ENCODE measurements around the gene INO80E. TPM values are rescaled to one million over a fixed set of nuclear protein-coding genes. Genes with fewer than 3 reads are reported as not detected.

INO80E gene
- total RNA-seq, 1 donor from 2014 or later, result 71.4 TPM

GRCh38 chr16:29975811-29976511 lies 20.1 kb upstream of the INO80E start:
- Mint-ChIP-seq H3K9me3 (ENCODE audit: unreplicated experiment) (peaks cover 18% of the 10 kb centered on the region), H3K4me1 (ENCODE audit: low read depth, unreplicated experiment) (peaks cover 25% of the 10 kb centered on the region), H3K27ac (ENCODE audit: unreplicated experiment) (peak overlapping the region; percentile 83), H3K36me3 (ENCODE audit: unreplicated experiment) (peaks cover 4% of the 10 kb centered on the region), H3K27me3 (ENCODE audit: unreplicated experiment) (peaks cover 7% of the 10 kb centered on the region), H3K4me3 (ENCODE audit: unreplicated experiment) (peak overlapping the region; percentile 94)
- TF ChIP-seq CTCF (IDR thresholded peaks at IDR 0.05; ENCODE audit: partially characterized antibody, unreplicated experiment), result no peak
- DNase-seq, result no peak

GRCh38 chr16:29977063-29977825 lies 18.8 kb upstream of the INO80E start:
- no peak for DNase-seq
- Mint-ChIP-seq H3K27me3 (ENCODE audit: unreplicated experiment) (peaks cover 7% of the 10 kb centered on the region), H3K4me1 (ENCODE audit: low read depth, unreplicated experiment) (peaks cover 25% of the 10 kb centered on the region), H3K4me3 (ENCODE audit: unreplicated experiment) (peak overlapping the region; percentile 57), H3K9me3 (ENCODE audit: unreplicated experiment) (peaks cover 18% of the 10 kb centered on the region), H3K27ac (ENCODE audit: unreplicated experiment) (no peak overlapping the region), H3K36me3 (ENCODE audit: unreplicated experiment) (peaks cover 4% of the 10 kb centered on the region)
- TF ChIP-seq CTCF (IDR thresholded peaks at IDR 0.05; ENCODE audit: partially characterized antibody, unreplicated experiment), result no peak

GRCh38 chr16:29978081-29978480 lies 18.0 kb upstream of the INO80E start:
- Mint-ChIP-seq H3K27ac (ENCODE audit: unreplicated experiment) (no peak overlapping the region), H3K4me3 (ENCODE audit: unreplicated experiment) (no peak overlapping the region), H3K27me3 (ENCODE audit: unreplicated experiment) (peaks cover 8% of the 10 kb centered on the region), H3K4me1 (ENCODE audit: low read depth, unreplicated experiment) (peaks cover 25% of the 10 kb centered on the region), H3K9me3 (ENCODE audit: unreplicated experiment) (peaks cover 15% of the 10 kb centered on the region), H3K36me3 (ENCODE audit: unreplicated experiment) (peaks cover 4% of the 10 kb centered on the region)
- DNase-seq, result no peak
- TF ChIP-seq CTCF (IDR thresholded peaks at IDR 0.05; ENCODE audit: partially characterized antibody, unreplicated experiment), result no peak

- peaks cover 7% of the 10 kb centered on the region for H3K36me3 Mint-ChIP-seq (ENCODE audit: unreplicated experiment)
- TF ChIP-seq CTCF (IDR thresholded peaks at IDR 0.05; ENCODE audit: partially characterized antibody, unreplicated experiment), result no peak
- peaks cover 8% of the 10 kb centered on the region for H3K27me3 Mint-ChIP-seq (ENCODE audit: unreplicated experiment)
- peaks cover 13% of the 10 kb centered on the region for H3K9me3 Mint-ChIP-seq (ENCODE audit: unreplicated experiment)
- DNase-seq, result no peak
- H3K4me3 Mint-ChIP-seq (ENCODE audit: unreplicated experiment), result no peak overlapping the region
- peaks cover 25% of the 10 kb centered on the region for H3K4me1 Mint-ChIP-seq (ENCODE audit: low read depth, unreplicated experiment)
- H3K27ac Mint-ChIP-seq (ENCODE audit: unreplicated experiment), result no peak overlapping the region
These were observed 17.3 kb upstream of the INO80E start for GRCh38 chr16:29978564-29979270.
